NK-92 treated with Interleukin-12 subunit alpha and Interleukin-12 subunit beta, amount 100 ng/mL, for 24 hours (cell line): ENCODE measurements around the gene MRPL49.
"Not testable (repeated sequence)": the region's sequence is repeated elsewhere in the genome, so short reads cannot be mapped to it uniquely, and the experiment has no call there.

ENCODE experiments used
- DNase-seq: peaks from one replicate; lab custom pipeline; 2025; lab: John Stamatoyannopoulos, UW

MRPL49 gene

GRCh38 chr11:65165410-65166317 lies 43.5 kb downstream of the MRPL49 start:
- no peak for DNase-seq

- DNase-seq: no peak
Measured at GRCh38 chr11:65166893-65167292, 44.8 kb downstream of the MRPL49 start.

GRCh38 chr11:65167656-65168055 lies 45.5 kb downstream of the MRPL49 start:
- no peak for DNase-seq

GRCh38 chr11:65169164-65169641 lies 47.1 kb downstream of the MRPL49 start:
- no peak for DNase-seq

GRCh38 chr11:65170058-65170534 lies 48.0 kb downstream of the MRPL49 start, which contains the start of gene SPDYC:
TSS of gene SPDYC (plus strand) at chr11:65170233. CDS start at chr11:65171358, 1,125 bp downstream.
- DNase-seq: no peak

- no peak for DNase-seq
Measured at GRCh38 chr11:65172600-65172999, 50.5 kb downstream of the MRPL49 start.

- DNase-seq: not testable (repeated sequence)
Measured at GRCh38 chr11:65174571-65175010, 52.5 kb downstream of the MRPL49 start.
